Left colon (tissue), 2 donors: ENCODE results near the gene PRR15L. TPM values are rescaled to one million over a fixed set of nuclear protein-coding genes. Genes with fewer than 3 reads are reported as not detected.
A peak's percentile ranks its signal among the peaks of the same experiment; 100 is the strongest.

Source experiments
- ATAC-seq: fragments of 200-7000 bp; cut with Tn5 transposase; one replicate; pipeline ENCODE4 v1.9.1; 2020; ENCODE audit warnings: mild to moderate bottlenecking, moderate library complexity
- DNase-seq, 2 donors: peaks; one replicate each; pipeline ENCODE4 v3.0.0-alpha.2; 2020
- intact Hi-C, 2 donors: fragments of 100-400 bp; cut with DNase I in 1 of 2; cut with micrococcal nuclease in 1 of 2; formaldehyde crosslinking; loops; one replicate each; pipeline versions ENCODE4 v1.11.2 to v1.14.0; 2022; cut with DNase I, micrococcal nuclease
- total RNA-seq, 2 donors: library from RNA; stranded (reverse); fragmentation: NEBNext Ultra II Directional; extraction: Animal tissue kit (Norgen Biotek cat#: 25700); gene quantifications; one replicate each; pipeline ENCODE4 v1.2.1, GENCODE V29; 2021
- donor health status: DM: no; HTN: no; CAD: no.
- donor health status: DM: yes; HTN: yes; CAD: no.

PRR15L gene
- total RNA-seq, 2 donors from 2014 or later: 237 to 279 TPM

DNA sequence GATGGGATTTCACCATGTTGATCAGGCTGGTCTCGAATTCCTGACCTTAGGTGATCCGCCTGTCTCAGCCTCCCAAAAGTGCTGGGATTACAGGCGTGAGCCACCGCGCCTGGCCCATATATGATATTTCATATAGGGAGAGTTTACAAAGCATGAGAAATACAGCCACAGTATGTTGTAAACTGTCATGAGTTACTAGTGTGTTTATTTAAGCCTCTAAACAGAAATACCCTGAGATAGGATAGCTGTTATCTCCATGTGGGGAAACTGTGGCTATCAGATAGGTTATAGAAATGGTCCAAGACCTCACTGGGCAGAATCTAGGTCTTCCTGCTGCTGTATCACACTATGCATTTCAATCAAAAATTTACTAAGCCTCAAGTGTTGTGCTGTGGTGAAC is 11.2 kb upstream of the PRR15L start:
- ATAC-seq: no peak
- no peak for DNase-seq
- intact Hi-C loops: no loop called here

DNA sequence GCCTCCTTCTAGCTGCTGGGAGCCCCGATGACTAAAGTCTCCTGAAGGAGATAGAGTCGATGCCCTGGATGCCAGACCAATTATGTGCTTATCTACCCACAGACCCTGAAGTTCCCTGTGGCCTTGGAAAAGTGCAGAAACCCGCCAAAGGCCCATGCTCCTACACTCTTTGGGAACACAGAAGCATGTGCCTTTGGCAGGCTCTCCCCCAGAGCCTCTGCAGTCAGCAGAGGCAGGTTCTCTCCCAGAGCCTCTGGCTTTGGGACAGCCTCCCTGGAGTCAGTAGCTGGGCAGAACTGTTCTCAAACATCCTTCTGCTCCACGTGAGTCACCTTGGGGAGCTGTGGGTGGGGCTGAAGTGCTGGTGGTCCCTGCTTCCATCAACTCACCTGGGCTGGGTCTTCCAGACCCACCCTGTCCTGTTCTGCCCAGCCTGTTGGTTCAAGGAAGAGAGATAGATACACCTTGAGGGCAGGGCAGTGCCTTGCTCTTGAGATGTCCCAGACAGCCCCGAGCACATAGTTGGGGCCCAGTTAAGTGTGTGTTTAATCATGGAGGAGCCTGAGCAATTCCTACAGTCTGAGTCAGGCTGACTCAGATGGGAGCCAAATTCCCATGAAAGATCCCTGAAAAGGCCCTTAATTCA is 10.0 kb upstream of the PRR15L start:
- DNase-seq: peak; percentile 30 to 64
- intact Hi-C loops: no loop called here
- ATAC-seq: peak; percentile 2

- ATAC-seq (peak; percentile 68), DNase-seq (peak; percentile 74 to 86)
- intact Hi-C loops: no loop called here
These were observed 8.4 kb upstream of the PRR15L start for GRCh38 chr17:47966079-47966519.

DNA sequence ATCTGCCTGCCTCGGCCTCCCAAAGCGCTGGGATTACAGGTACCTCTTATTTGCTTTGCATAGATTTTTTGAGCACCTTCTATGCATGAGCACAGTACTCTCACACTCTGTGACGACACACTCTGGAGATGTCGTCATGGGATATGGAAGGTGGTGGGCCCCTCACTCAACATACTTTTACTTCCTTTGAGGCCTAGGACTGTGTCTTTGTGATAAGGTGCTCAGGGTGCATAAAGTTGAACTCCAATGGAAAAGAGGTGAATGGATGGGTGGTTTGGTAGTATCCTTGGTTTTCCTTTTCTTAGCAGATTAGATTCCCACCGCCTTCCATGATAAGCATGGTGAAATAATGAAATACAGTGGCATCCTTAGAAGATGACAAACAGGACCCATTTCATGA is 7.2 kb upstream of the PRR15L start:
- no peak for DNase-seq
- ATAC-seq: no peak
- intact Hi-C loops: no loop called here

DNA sequence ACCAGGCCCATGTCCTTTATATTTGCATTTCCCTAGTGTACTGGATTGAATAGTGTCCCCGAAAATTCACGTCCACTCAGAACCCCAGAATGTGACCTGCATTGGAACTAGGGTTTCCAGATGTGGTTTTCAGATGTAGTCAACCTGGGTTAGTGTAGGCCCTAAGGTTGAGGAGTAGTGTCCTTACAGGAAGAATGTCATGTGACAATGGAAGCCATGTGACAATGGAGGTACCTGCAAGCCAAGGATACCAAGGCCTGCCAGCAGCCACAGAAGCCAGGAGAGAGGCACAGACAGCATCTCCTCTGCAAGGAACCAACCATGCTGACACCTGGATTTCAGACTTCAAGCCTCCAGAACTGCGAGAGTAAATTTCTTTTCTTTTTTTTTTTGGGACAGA is 5.2 kb upstream of the PRR15L start:
- ATAC-seq (no peak), DNase-seq (no peak)
- intact Hi-C loops: no loop called here

DNA sequence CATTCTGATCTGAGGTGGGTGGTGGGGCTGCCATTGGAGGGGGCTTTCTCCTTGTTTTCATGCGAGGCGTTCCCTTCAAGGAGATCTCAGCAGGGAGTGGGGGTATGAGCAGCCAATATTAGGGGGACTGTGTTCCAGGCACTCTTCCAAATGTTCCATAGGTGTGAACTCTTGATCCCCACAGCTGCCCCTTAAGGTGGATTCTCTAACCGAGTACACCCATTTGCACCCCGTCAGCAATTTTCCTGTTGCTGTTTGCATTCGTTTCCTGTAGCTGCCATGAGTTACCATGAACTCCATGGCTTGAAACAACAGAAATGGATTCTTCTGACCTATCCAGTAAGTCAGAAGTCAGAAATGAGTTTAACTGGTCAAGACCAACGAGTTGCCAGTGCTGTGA is 3.7 kb upstream of the PRR15L start:
- no peak for DNase-seq
- ATAC-seq: no peak
- intact Hi-C loops: no loop called here

GRCh38 chr17:47959825-47960655 is 2.4 kb upstream of the PRR15L start:
- peak; percentile 69 for ATAC-seq
- DNase-seq: peak; percentile 80 to 92
- intact Hi-C loops: no loop called here

DNA sequence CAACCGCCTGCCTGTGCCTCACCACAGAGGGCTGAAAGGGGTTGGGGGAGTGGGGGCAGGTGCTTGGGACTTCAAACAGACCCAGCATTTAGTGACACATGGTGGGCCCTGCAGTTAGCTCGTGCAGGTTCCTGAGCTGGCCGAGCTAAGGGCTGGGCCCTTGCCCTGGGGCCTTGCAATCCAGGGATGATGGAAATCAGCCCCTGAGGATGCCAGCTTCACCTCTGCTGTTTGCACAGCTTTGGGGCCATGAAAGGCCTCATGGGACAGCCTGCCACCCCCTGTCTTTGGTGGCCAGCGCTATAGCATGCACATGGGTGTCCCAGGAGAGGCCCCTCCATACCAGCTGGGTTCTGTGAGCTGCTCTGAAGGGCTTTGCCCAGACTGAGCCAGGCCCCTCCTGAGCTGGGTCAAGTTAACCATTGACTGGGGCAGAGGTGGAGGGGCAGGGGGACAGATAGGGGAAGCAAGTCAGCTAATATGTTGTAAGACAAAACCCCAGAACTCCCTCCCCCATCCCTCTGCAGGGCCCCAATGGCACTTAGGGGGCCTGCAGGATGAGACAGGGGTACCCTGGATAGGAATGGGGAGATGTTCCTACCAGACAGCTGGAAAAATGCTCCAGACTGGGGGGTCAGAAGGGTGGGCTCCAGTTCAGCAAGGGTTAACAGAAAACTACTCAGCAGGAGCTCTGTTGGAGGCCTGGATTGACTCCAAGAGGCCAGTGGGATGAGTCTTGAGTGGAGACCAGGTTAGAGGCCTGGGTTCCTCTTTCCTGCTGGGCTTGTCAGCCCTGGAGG is 692 bp downstream of the PRR15L start:
- intact Hi-C loops: no loop called here
- DNase-seq (no peak), ATAC-seq (peak; percentile 11)

DNA sequence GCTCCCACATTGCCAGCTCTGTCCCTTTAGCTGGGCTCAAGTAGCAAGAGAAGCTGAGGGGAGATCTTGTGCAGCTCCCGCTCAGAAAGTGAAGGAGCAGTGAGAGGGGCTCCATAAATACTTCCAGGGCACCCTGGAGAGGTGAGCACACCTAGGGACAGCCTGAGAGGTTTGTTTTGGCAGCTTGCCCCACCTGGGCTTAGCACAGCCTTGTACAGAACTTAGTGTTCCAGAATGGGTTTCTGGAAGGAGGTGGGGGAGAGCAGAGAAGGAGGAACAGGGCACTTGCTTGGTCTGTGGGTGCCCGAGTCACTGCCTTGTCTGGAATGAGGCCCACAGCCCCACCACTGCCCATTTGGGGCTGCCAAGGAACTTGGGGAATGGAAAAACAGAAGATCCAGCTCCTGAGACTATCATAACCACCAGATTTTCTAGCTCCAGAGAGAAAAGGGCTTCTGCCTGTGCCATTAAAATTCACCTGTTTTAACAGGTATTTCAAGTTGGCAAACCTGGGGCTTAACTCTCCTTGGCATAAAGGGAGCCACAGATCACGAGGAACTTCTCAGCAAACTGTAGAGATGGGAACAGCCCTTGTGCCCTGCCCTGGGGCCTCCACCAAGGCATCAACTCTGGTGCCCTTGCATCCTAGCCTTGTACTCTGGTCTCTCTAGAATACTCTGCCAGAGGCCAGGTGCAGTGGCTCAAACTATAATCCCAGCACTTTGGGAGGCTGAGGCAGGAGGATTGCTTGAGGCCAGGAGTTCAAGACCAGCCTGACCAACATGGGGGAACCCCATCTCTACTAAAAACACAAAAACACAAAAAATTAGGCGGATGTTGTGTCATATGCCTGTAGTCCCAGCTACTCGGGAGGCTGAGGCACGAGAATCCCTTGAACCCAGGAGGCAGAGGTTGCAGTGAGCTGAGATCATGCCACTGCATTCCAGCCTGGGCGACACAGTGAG is 1.9 kb downstream of the PRR15L start:
- peak in 1 of 2 donors; percentile 83 for DNase-seq
- intact Hi-C loops: no loop called here
- no peak for ATAC-seq

GRCh38 chr17:47953909-47954308 is 3.8 kb downstream of the PRR15L start:
- ATAC-seq: no peak
- intact Hi-C loops: no loop called here
- no peak for DNase-seq

- intact Hi-C loops: no loop called here
- peak; percentile 46 for ATAC-seq
- peak; percentile 72 to 90 for DNase-seq
These were observed 5.3 kb downstream of the PRR15L start for GRCh38 chr17:47952171-47953021.

GRCh38 chr17:47950448-47950847 is 7.2 kb downstream of the PRR15L start:
- no peak for ATAC-seq
- intact Hi-C loops: no loop called here
- peak in 1 of 2 donors; percentile 43 for DNase-seq

DNA sequence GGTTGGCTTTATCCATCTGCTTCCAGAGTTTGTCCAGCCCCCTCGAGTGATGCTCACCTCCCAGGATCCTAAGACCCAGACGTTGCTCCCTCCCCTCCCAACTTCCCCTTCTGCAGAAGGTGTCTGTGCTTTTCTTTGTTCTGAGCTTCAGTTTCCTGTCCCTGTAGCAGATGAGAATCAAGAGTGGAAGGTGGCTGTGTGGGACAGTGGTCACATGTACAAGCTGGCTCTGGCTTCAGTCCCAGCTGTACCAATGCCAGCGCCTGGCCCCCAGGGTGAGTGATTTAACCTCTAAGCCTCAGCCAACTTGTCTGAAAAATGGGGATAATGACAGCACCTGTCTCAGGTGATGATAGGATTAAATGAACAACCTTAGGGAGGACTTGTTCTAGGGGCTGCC is 7.7 kb downstream of the PRR15L start:
- ATAC-seq: no peak
- intact Hi-C loops: loop anchor here in 1 of 2 donors (10.0 kb wide), 1 partner anchor 105 kb away; the partner anchor contains the start of gene SCRN2

DNA sequence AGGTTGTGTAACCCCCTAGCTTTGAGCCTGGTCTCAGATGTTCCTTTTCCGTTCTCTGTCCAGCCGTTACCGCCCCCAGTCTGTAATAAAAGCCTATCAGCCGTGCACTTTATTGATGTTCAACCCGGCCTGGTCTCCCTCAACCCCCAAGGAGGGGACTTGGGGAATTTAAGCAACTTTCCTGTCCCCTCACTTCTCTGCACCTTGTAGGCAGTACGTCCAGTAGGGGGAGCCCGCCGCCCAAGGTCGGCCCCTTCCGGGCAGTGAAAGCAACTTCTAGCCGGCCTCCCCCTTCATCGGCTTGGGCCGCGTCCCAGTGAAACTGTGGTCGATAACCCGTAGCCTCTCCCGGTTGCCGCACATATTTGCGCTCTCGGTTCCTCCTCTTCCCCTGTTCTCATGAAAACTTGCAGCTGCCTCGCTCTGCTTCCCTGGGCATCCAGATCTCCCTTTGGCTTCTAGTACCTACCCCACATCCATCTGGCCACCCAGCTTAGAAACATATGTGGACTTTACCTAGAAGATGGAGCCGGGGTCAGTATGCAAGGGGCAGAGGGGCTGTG is 8.4 kb downstream of the PRR15L start:
- peak; percentile 89 to 94 for DNase-seq

More for the DNA sequence above, 7.7 kb downstream of the PRR15L start:
- peak in 1 of 2 donors; percentile 62 for DNase-seq

GRCh38 chr17:47948706-47949196 is 8.9 kb downstream of the PRR15L start:
- ATAC-seq: peak; percentile 5
- intact Hi-C loops: loop anchor here in 1 of 2 donors (10.0 kb wide), 1 partner anchor 104 kb away; the partner anchor contains the start of gene SCRN2
- DNase-seq: peak in 1 of 2 donors; percentile 53

More for the DNA sequence above, 8.4 kb downstream of the PRR15L start:
- ATAC-seq: peak; percentile 31
- intact Hi-C loops: loop anchor here in 1 of 2 donors (10.0 kb wide), 1 partner anchor 104 kb away; the partner anchor contains the start of gene SCRN2

DNA sequence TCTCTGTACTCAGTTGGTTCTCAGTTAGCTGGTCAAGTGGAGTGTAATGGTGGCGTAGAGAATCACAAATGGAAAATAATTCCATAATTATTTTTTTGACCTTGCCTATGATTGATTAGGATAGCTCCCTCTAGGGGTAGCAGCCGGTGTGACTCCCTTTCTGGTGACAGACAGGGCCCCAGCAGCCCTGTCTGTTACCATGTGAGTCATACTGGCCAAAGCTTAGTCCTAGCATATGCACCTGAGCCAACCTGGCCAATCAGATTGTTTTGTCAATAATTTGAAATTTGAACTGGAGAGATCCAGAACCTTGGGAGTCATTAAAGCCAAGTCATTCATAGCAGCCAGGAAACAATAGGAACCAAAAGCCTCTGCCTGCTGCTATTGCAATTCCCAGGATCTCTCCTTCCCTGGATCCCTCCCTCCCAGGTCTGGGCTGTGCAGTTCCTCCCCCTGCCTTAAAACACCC is 10.7 kb downstream of the PRR15L start:
- intact Hi-C loops: loop anchor here in 1 of 2 donors (10.0 kb wide), 1 partner anchor 102 kb away; the partner anchor contains the start of gene SCRN2
- peak; percentile 51 for ATAC-seq
- peak; percentile 88 to 90 for DNase-seq
